Naive thymus-derived CD4-positive, alpha-beta T cell (primary cell): ENCODE results near the gene HGS. TPM values are rescaled to one million over a fixed set of nuclear protein-coding genes. Genes with fewer than 3 reads are reported as not detected.
A peak's percentile ranks its signal among the peaks of the same experiment; 100 is the strongest.

Experiments
- ATAC-seq: fragments of 150-1000 bp; cut with Tn5 transposase; 2 replicates; pipeline ENCODE4 v1.10.0; 2021; ENCODE audit warnings: mild to moderate bottlenecking, moderate library complexity
- CTCF ChIA-PET: fragments of 350-600 bp; sonication (Branson Sonifier 250); formaldehyde crosslinking; loops from one replicate; lab custom pipeline; 2021; ENCODE audit warnings: antibody characterized with exemption; lab: Charles Lee
- POLR2A ChIA-PET: fragments of 350-600 bp; sonication (Branson Sonifier 250); formaldehyde crosslinking; loops from one replicate; lab custom pipeline; 2021; ENCODE audit warnings: antibody characterized with exemption, inconsistent platforms; lab: Charles Lee
- DNase-seq, 9 donors: peaks; one replicate each; pipeline versions ENCODE4 v3.0.0 to v3.0.0-alpha.2; 2020 to 2022; ENCODE audit warnings: mixed read lengths in 1 of 9
- H3K27ac ChIP-seq: one replicate; pipeline ENCODE4 v1.7.0; 2013; ENCODE audit warnings: mild to moderate bottlenecking, low read depth, low read length, moderate library complexity
- H3K27me3 ChIP-seq, 2 donors: one replicate each; pipeline ENCODE4 v1.7.0; 2013; ENCODE audit warnings: low read length in 2 of 2, mild to moderate bottlenecking in 2 of 2, moderate library complexity in 2 of 2; ENCODE audit not compliant: control insufficient read depth in 2 of 2, insufficient read depth in 2 of 2
- H3K36me3 ChIP-seq, 3 experiments: 1 replicate in 2 of 3; 2 replicates in 1 of 3; pipeline ENCODE4 v1.7.0; 2013; ENCODE audit warnings: low read length in 3 of 3, mild to moderate bottlenecking in 3 of 3, moderate library complexity in 1 of 3; ENCODE audit not compliant: insufficient read depth in 3 of 3, control insufficient read depth in 2 of 3
- H3K4me1 ChIP-seq, 2 donors: one replicate each; pipeline ENCODE4 v1.7.0; 2013; ENCODE audit warnings: low read length in 2 of 2, mild to moderate bottlenecking in 2 of 2, moderate library complexity in 1 of 2; ENCODE audit not compliant: control insufficient read depth in 2 of 2, insufficient read depth in 2 of 2
- H3K4me3 ChIP-seq: 2 replicates; pipeline ENCODE4 v1.7.0; 2013; ENCODE audit warnings: mild to moderate bottlenecking, low read length
- H3K9me3 ChIP-seq, 3 experiments: 1 replicate in 2 of 3; 2 replicates in 1 of 3; pipeline ENCODE4 v1.7.0; 2013; ENCODE audit warnings: low read length in 3 of 3; ENCODE audit not compliant: control insufficient read depth in 2 of 3
- H3K27ac Mint-ChIP-seq, 9 donors: one replicate each; pipeline ENCODE4 v1.8.0; 2020 to 2022; ENCODE audit warnings: mixed read lengths in 9 of 9, mild to moderate bottlenecking in 8 of 9, moderate library complexity in 5 of 9, inconsistent platforms in 2 of 9
- H3K27me3 Mint-ChIP-seq, 5 donors: one replicate each; pipeline ENCODE4 v1.8.0; 2021 to 2022; ENCODE audit warnings: mixed read lengths in 5 of 5, mild to moderate bottlenecking in 1 of 5
- H3K36me3 Mint-ChIP-seq, 5 donors: one replicate each; pipeline ENCODE4 v1.8.0; 2020 to 2022; ENCODE audit warnings: mixed read lengths in 5 of 5, mild to moderate bottlenecking in 3 of 5, inconsistent platforms in 1 of 5
- H3K4me1 Mint-ChIP-seq, 7 donors: one replicate each; pipeline ENCODE4 v1.8.0; 2020 to 2022; ENCODE audit warnings: mixed read lengths in 7 of 7, mild to moderate bottlenecking in 3 of 7, inconsistent platforms in 1 of 7
- H3K4me3 Mint-ChIP-seq, 10 donors: one replicate each; pipeline ENCODE4 v1.8.0; 2020 to 2022; ENCODE audit warnings: mild to moderate bottlenecking in 10 of 10, mixed read lengths in 10 of 10, moderate library complexity in 6 of 10, inconsistent platforms in 2 of 10
- H3K9me3 Mint-ChIP-seq, 11 donors: one replicate each; pipeline ENCODE4 v1.8.0; 2020 to 2022; ENCODE audit warnings: mixed read lengths in 11 of 11, mild to moderate bottlenecking in 4 of 11, inconsistent platforms in 1 of 11, moderate library complexity in 1 of 11
- intact Hi-C, 2 donors: fragments of 100-400 bp; cut with micrococcal nuclease; formaldehyde crosslinking; loops; one replicate each; pipeline ENCODE4 v1.15.1; 2023
- polyA plus RNA-seq, 2 donors: library from polyadenylated mRNA; unstranded; fragments of 300-500 nt; fragmentation: Illumina TruSeq; gene quantifications; one replicate each; pipeline ENCODE4 v1.2.3, GENCODE V29; 2021
- total RNA-seq, 6 experiments: library from RNA in 5 of 6; stranded (reverse) in 5 of 6; gene quantifications; 1 replicate in 5 of 6; 2 replicates in 1 of 6; pipeline ENCODE4 v1.2.3 and lab custom pipeline; 2021 to 2026

The HGS gene
- total and polyA plus RNA-seq, 7 experiments from 2014 or later: 19.8 to 174 (median 133) TPM

DNA sequence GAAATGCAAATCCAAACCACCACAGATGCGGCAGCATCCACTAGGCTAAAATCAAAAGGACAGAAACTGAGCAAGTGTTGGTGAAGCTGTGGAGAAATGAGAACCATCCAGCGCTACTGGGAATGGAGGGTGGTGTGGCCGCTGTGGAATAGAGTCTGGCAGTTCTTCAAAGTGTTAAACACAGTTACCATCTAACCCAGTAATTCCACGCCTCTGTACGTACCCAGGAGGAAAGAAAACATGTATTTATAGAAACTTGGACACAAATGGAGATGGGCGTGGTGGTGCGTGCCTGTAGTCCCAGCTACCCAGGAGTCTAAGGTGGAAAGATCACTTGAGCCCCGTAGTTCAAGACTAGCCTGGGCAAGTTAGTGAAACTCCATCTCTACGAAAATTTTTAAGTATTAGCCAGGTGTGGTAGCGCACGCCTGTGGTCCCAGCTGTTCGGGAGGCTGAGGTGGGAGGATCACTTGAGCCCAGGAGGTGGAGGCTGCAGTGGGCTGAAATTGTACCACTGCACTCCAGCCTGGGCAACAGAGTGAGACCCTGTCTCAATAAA lies 39.9 kb downstream of the HGS start:
- CTCF ChIA-PET: no interaction called here
- H3K27me3 Mint-ChIP-seq: peaks cover 0 to 20% (median 11%) of the 10 kb centered on the region in 5 donors

DNA sequence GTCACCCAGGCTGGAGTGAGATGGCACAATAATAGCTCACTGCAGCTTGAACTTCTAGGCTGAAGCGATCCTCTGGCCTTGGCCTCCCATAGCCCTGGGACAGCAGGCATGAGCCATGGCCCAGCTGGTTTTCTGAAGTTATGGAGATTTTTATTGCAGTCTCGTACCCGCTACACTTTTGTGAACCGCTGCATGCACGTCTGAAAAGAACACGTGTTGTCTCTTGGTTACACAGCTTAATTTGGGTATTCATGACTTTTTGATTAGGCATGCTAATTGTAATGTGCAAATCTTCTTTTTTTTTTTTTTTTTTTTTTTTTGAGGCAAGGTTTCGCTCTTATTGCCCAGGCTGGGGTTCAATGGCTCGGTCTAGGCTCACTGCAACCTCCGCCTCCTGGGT lies 41.6 kb downstream of the HGS start:
- intact Hi-C loops: no loop called here
- Mint-ChIP-seq H3K9me3 (no peaks in the 10 kb centered on the region), H3K27me3 (peaks cover 0 to 20% (median 12%) of the 10 kb centered on the region in 5 donors), H3K4me1 (peaks cover 0 to 5% (median 0%) of the 10 kb centered on the region in 7 donors), H3K36me3 (no peaks in the 10 kb centered on the region), H3K4me3 (no peak overlapping the region), H3K27ac (no peak overlapping the region)
- H3K27me3 ChIP-seq: no peaks in the 10 kb centered on the region
- H3K4me3 ChIP-seq: no peak overlapping the region
- DNase-seq (no peak), ATAC-seq (no peak)
- H3K9me3 ChIP-seq: no peaks in the 10 kb centered on the region
- no peaks in the 10 kb centered on the region for H3K36me3 ChIP-seq
- H3K27ac ChIP-seq: no peak overlapping the region
- ChIA-PET CTCF (no interaction called here), POLR2A (no interaction called here)
- H3K4me1 ChIP-seq: no peaks in the 10 kb centered on the region

More for the DNA sequence above, 39.9 kb downstream of the HGS start:
- H3K36me3 ChIP-seq: no peaks in the 10 kb centered on the region
- no peaks in the 10 kb centered on the region for H3K9me3 Mint-ChIP-seq
- H3K4me1 ChIP-seq: no peaks in the 10 kb centered on the region
- ATAC-seq (no peak), DNase-seq (no peak)
- no peaks in the 10 kb centered on the region for H3K27me3 ChIP-seq
- POLR2A ChIA-PET: no interaction called here
- no peak overlapping the region for H3K27ac ChIP-seq
- H3K4me1 Mint-ChIP-seq: peaks cover 0 to 5% (median 0%) of the 10 kb centered on the region in 7 donors
- no peaks in the 10 kb centered on the region for H3K9me3 ChIP-seq
- no peak overlapping the region for H3K4me3 ChIP-seq
- no peak overlapping the region for H3K4me3 Mint-ChIP-seq
- no peak overlapping the region for H3K27ac Mint-ChIP-seq
- H3K36me3 Mint-ChIP-seq: no peaks in the 10 kb centered on the region
- intact Hi-C loops: no loop called here

DNA sequence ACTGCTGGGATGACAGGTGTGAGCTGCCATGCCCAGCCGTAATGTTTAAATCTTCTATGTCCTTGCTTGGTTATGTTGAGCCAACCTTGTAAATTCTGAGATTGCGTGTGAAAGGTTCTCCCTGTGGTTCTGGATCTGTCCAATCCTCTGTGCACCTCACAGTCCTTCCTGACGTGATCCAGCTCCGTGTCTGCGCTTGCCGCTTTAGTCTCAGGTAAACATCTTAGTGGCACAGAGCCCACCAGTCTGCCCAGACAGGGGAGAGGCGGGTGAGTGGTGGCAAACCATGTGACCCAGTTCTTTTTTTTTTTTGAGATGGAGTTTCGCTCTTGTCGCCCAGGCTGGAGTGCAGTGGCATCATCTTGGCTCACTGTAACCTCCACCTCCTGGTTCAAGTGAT lies 42.2 kb downstream of the HGS start:
- H3K27me3 ChIP-seq: peaks cover 0 to under 1% of the 10 kb centered on the region in 2 donors
- peaks cover 3 to 25% (median 16%) of the 10 kb centered on the region in 5 donors for H3K27me3 Mint-ChIP-seq
- intact Hi-C loops: no loop called here
- DNase-seq (no peak), ATAC-seq (no peak)
- ChIA-PET CTCF (no interaction called here), POLR2A (no interaction called here)
- H3K27ac Mint-ChIP-seq: no peak overlapping the region
- H3K9me3 Mint-ChIP-seq: no peaks in the 10 kb centered on the region
- no peaks in the 10 kb centered on the region for H3K4me1 ChIP-seq
- H3K4me1 Mint-ChIP-seq: peaks cover 0 to 5% (median 0%) of the 10 kb centered on the region in 7 donors
- H3K4me3 Mint-ChIP-seq: no peak overlapping the region
- no peaks in the 10 kb centered on the region for H3K9me3 ChIP-seq
- H3K36me3 ChIP-seq: no peaks in the 10 kb centered on the region
- H3K36me3 Mint-ChIP-seq: no peaks in the 10 kb centered on the region
- H3K4me3 ChIP-seq: no peak overlapping the region
- no peak overlapping the region for H3K27ac ChIP-seq

DNA sequence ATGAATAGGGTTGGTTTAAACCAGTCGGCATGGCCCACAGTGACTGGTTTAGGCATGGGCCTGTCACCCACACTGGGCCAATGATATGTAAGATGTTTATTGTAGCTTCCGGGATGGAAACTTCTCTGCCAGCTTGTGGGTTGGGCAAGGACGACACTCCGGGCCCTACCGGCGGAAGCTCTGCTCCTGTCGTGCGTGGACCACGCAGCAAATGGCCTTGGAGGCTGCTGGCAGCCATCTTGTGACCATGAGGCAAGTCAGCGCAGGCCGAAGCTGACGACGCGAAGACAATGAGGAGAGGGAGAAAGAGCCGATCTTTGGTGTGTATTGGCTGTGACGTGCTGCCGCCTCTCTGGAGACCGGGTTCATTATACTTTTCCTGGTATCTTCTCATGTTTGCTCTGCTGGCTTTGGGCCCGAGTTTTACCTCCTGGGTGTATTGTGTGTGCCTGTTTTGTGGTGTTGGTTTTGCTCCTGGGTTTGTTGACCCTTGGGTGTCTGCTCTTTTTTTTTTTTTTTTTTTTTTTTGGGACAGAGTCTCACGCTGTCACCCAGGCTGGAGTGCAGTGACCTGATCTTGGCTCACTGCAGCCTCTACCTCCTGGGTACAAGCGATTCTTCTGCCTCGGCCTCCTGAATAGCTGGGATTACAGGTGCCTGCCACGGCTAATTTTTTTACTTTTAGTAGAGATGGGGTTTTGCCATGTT lies 43.7 kb downstream of the HGS start:
- Mint-ChIP-seq H3K4me1 (peaks cover 0 to 5% (median 0%) of the 10 kb centered on the region in 7 donors), H3K4me3 (no peak overlapping the region), H3K27ac (no peak overlapping the region), H3K27me3 (peaks cover 7 to 37% (median 23%) of the 10 kb centered on the region in 5 donors), H3K9me3 (no peaks in the 10 kb centered on the region), H3K36me3 (no peaks in the 10 kb centered on the region)
- no peaks in the 10 kb centered on the region for H3K4me1 ChIP-seq
- H3K9me3 ChIP-seq: no peaks in the 10 kb centered on the region
- intact Hi-C loops: no loop called here
- no peak overlapping the region for H3K4me3 ChIP-seq
- ATAC-seq (no peak), DNase-seq (no peak)
- ChIA-PET CTCF (no interaction called here), POLR2A (no interaction called here)
- no peak overlapping the region for H3K27ac ChIP-seq
- peaks cover 0 to 2% of the 10 kb centered on the region in 2 donors for H3K27me3 ChIP-seq
- H3K36me3 ChIP-seq: no peaks in the 10 kb centered on the region

DNA sequence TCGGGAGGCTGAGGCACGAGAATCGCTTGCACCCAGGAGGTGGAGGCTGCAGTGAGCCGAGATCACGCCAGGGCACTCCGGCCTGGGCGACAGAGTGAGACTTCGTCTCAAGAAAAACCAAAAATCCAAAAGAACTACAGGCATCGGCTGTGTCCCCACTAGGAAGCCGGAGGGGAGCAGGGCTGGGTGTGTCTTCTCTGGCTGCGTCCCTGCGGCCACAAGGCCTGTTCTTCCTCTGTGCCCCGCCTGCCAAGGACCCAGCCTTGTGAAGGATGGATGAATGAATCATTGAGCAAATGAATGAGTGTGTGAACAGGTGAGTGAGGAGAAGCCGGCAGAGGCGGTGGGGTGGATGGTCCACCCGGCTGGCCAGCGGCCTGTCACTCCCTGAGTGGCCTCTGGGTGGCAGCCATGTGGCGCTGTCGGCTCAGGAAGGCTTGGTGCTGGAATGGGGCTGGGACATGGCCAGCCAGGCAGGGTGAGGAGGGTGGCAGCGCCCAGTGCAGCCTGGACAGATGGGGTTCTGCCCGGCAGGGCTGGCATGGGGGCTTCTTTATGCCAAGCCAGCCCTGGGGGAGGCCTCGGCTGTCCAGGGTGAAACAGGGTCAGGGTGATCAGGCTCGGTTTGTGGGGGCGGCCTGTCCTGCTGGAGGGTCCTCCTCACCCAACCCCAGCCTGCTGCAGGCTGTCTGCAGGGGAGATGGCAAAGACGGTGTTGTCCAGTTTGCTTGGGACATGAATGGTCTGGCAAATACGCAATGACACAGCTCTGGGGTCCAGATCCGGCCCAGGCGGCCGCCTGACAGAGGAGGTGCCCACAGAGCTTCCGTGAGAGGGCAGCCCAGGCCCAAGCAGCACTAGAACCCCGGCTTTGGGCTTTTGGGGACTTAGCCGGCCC lies 49.9 kb downstream of the HGS start:
- Mint-ChIP-seq H3K4me1 (peaks cover 4 to 11% (median 8%) of the 10 kb centered on the region in 7 donors), H3K36me3 (no peaks in the 10 kb centered on the region), H3K4me3 (peak overlapping the region in 1 of 10 donors; percentile 50), H3K9me3 (peaks cover 0 to 2% (median 0%) of the 10 kb centered on the region in 11 donors), H3K27ac (peak overlapping the region in 1 of 9 donors; percentile 55), H3K27me3 (peaks cover 17 to 35% (median 26%) of the 10 kb centered on the region in 5 donors)
- no peaks in the 10 kb centered on the region for H3K36me3 ChIP-seq
- ChIA-PET CTCF (no interaction called here), POLR2A (no interaction called here)
- no peak overlapping the region for H3K27ac ChIP-seq
- peaks cover 0 to 2% of the 10 kb centered on the region in 2 donors for H3K27me3 ChIP-seq
- ATAC-seq (peak; percentile 83), DNase-seq (peak in 7 of 9 donors; percentile 33 to 78 (median 42))
- intact Hi-C loops: loop anchor here in 1 of 2 donors (1.0 kb wide), 1 partner anchor 127 kb away; the partner anchor contains the start of gene P4HB
- no peaks in the 10 kb centered on the region for H3K9me3 ChIP-seq
- H3K4me3 ChIP-seq: no peak overlapping the region
- H3K4me1 ChIP-seq: no peaks in the 10 kb centered on the region

DNA sequence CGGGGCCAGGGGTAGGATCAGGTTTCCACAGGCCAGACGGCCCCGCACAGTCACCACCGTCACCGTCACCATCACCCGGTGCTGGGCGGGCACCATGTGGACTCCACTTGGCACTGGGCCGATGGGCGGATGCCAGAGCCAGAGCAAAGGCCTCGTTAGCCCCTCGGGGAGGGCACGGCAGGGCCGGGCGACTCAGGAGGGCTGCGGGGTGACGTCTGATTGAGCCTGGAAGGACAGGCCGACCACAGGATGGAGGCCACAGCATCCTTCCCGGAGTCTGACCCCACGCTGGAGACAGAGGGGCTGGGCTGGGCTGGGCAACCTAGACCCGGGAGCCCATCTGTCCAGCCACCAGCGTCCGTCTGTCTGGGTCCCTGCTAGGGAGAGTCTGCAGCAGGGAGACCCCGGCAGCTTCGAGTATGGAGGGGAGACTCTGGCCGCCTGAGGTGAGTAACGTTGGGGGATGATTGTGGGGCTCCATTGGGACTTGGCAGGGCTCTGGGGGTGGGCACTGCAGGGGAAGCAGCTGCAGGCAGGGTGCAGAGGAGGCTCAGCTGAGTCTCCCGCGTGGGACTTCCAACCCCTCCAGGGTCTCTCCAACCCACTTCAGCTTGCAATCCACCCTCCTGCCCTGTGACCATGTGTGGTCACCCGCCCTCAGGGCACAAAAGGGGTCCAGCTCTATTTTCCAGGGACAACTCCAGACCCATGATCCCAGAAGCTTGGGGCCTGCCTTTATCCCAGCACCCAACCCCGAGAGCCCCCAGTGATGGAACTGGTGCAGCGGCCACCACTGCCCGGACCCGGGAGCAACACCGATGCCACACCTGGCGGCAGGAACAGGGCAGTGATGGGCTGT lies 50.8 kb downstream of the HGS start:
- H3K27ac Mint-ChIP-seq: no peak overlapping the region
- H3K9me3 Mint-ChIP-seq: peaks cover 0 to 2% (median 0%) of the 10 kb centered on the region in 11 donors
- no peak overlapping the region for H3K4me3 ChIP-seq
- H3K27ac ChIP-seq: no peak overlapping the region
- no peaks in the 10 kb centered on the region for H3K4me1 ChIP-seq
- H3K27me3 ChIP-seq: peaks cover 0 to 2% of the 10 kb centered on the region in 2 donors
- ATAC-seq (no peak), DNase-seq (no peak)
- H3K4me1 Mint-ChIP-seq: peaks cover 4 to 11% (median 8%) of the 10 kb centered on the region in 7 donors
- ChIA-PET CTCF (interaction anchor here (1.0 kb wide), 1 partner anchor 74 kb away, joined by 3 read pairs; no protein-coding TSS in a partner anchor), POLR2A (no interaction called here)
- H3K36me3 ChIP-seq: no peaks in the 10 kb centered on the region
- peaks cover 17 to 35% (median 26%) of the 10 kb centered on the region in 5 donors for H3K27me3 Mint-ChIP-seq
- no peaks in the 10 kb centered on the region for H3K36me3 Mint-ChIP-seq
- H3K4me3 Mint-ChIP-seq: no peak overlapping the region
- no peaks in the 10 kb centered on the region for H3K9me3 ChIP-seq
- intact Hi-C loops: no loop called here
